ENCODE data around the gene PCDHGA12.
A peak's percentile ranks its signal among the peaks of the same experiment; 100 is the strongest.
"Not testable (repeated sequence)": the region's sequence is repeated elsewhere in the genome, so short reads cannot be mapped to it uniquely, and the experiment has no call there.

The PCDHGA12 gene

DNA sequence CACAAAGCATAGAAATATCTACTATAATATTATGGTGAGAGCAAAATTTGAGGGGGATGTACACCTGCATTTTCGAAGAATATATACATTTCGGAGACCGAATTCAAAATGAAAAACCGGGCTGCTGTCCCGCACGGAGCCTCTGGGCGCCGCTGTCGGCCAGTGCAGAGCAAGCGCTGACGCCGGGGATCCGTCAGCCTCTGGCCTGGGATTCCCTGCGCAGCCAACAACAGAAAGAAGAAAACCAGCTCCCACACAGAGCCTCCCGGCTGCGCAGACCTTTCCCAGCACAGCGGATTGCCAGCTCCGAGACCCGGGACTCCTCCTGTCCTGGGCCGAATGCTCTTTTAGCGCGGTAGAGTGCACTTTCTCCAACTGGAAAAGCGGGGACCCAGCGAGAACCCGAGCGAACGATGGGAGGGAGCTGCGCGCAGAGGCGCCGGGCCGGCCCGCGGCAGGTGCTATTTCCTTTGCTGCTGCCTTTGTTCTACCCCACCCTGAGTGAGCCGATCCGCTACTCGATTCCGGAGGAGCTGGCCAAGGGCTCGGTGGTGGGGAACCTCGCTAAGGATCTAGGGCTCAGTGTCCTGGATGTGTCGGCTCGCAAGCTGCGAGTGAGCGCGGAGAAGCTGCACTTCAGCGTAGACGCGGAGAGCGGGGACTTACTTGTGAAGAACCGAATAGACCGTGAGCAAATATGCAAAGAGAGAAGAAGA is 22.4 kb upstream of the PCDHGA12 start, which contains the start of gene PCDHGB6:
Gene PCDHGB6 (plus strand): TSS at position 232 of the 716 bp plus-strand sequence. CDS start 182 bp downstream, at position 414.
- peak in 1 of 2 experiments; percentile 33 for DNase-seq (ENCODE audit: low read depth in 2 of 2)

DNA sequence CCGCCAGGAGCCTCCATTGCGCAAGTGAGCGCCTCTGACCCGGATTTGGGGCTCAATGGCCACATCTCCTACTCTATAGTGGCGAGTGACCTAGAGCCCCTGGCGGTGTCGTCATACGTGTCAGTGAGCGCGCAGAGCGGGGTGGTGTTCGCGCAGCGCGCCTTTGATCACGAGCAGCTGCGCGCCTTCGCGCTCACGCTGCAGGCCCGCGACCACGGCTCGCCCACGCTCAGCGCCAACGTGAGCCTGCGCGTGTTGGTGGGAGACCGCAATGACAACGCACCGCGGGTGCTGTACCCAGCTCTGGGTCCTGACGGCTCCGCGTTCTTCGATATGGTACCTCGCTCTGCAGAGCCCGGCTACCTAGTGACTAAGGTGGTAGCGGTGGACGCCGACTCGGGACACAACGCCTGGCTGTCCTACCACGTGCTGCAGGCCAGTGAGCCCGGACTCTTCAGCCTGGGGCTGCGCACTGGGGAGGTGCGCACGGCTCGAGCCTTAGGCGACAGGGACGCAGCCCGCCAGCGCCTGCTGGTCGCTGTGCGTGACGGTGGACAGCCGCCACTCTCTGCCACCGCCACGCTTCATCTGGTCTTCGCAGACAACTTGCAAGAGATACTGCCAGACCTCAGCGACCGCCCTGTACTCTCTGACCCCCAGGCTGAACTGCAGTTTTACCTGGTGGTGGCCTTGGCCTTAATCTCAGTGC is 20.6 kb upstream of the PCDHGA12 start:
- no peak for DNase-seq (ENCODE audit: low read depth in 2 of 2)

DNA sequence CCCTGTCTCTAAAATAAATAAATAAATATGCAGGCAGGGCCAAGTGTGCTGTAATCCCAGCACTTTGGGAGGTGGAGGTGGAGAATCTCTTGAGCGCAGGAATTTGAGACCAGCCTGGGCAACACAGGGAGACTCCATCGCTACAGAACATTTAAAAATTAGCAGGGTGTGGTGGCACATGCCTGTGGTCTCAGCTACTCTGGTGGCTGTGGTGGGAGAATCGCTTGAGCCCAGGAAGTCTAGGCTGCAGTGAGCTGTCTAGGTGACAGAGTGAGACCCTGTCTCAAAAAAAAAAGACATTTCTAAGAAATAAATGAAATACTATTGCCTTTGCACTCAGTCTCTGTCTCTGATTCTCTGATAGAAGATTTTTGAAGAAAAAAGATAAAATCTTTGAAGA is 18.7 kb upstream of the PCDHGA12 start:
- DNase-seq (ENCODE audit: low read depth in 2 of 2) = no peak

DNA sequence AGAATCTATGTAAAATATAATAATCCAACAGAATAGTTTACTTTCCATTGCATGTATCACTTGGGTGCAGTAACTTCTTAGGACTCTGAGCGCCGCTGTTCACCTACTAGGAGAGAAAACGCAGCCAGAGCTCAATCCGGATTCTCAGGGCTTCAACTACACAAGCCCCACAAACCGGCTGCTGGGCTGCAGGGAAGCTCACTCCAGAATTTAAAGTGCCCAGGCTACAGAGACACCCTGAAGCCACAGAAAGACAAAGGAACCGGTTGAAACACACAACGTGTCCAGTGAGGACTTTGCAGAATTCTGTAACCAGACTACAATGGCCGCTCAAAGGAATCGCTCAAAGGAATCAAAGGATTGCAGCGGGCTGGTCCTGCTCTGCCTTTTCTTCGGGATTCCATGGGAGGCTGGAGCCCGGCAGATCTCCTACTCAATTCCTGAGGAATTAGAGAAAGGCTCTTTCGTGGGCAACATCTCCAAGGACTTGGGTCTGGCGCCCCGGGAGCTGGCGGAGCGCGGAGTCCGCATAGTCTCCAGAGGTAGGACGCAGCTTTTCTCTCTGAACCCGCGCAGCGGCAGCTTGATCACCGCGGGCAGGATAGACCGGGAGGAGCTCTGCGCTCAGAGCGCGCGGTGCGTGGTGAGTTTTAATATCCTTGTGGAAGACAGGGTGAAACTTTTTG is 17.3 kb upstream of the PCDHGA12 start, which contains the start of gene PCDHGA10:
Gene PCDHGA10 (plus strand): TSS at position 134 of the 686 bp plus-strand sequence. CDS start 189 bp downstream, at position 323.
- DNase-seq (ENCODE audit: low read depth in 2 of 2) = peak in 1 of 2 experiments; percentile 50

DNA sequence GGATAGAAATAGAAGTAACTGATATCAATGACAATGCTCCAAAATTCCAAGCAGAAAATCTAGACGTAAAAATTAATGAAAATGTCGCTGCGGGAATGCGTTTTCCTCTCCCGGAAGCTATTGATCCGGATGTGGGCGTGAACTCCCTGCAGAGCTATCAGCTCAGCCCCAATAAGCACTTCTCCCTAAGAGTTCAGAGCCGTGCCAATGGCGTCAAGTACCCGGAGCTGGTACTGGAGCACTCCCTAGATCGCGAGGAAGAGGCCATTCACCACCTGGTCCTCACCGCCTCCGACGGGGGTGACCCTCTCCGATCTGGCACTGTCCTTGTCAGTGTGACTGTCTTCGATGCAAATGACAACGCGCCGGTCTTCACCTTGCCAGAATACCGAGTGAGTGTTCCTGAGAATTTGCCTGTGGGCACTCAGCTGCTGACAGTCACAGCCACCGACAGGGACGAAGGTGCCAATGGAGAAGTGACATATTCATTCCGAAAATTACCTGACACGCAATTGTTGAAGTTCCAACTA is 16.7 kb upstream of the PCDHGA12 start:
- no peak for DNase-seq (ENCODE audit: low read depth in 2 of 2)

DNA sequence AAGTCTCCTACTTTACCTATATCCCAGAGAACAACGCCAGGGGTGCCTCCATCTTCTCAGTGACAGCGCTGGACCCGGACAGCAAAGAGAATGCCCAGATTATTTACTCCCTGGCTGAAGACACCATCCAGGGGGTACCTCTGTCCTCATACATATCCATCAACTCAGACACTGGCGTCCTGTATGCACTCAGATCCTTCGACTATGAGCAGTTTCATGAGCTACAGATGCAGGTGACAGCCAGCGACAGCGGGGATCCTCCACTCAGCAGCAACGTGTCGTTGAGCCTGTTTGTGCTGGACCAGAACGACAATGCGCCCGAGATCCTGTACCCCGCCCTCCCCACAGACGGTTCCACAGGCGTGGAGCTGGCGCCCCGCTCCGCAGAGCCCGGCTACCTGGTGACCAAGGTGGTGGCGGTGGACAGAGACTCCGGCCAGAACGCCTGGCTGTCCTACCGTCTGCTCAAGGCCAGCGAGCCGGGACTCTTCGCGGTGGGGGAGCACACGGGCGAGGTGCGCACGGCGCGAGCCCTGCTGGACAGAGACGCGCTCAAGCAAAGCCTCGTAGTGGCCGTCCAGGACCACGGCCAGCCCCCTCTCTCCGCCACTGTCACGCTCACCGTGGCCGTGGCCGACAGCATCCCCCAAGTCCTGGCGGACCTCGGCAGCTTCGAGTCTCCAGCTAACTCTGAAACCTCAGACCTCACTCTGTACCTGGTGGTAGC is 15.6 kb upstream of the PCDHGA12 start:
- not testable (repeated sequence) for DNase-seq (ENCODE audit: low read depth in 2 of 2)

DNA sequence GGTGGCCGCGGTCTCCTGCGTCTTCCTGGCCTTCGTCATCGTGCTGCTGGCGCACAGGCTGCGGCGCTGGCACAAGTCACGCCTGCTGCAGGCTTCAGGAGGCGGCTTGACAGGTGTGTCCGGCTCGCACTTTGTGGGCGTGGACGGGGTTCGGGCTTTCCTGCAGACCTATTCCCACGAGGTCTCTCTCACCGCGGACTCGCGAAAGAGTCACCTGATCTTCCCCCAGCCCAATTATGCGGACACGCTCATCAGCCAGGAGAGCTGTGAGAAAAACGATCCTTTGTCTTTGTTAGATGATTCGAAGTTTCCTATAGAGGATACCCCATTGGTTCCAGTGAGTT is 15.1 kb upstream of the PCDHGA12 start:
- DNase-seq (ENCODE audit: low read depth in 2 of 2) = not testable (repeated sequence)

DNA sequence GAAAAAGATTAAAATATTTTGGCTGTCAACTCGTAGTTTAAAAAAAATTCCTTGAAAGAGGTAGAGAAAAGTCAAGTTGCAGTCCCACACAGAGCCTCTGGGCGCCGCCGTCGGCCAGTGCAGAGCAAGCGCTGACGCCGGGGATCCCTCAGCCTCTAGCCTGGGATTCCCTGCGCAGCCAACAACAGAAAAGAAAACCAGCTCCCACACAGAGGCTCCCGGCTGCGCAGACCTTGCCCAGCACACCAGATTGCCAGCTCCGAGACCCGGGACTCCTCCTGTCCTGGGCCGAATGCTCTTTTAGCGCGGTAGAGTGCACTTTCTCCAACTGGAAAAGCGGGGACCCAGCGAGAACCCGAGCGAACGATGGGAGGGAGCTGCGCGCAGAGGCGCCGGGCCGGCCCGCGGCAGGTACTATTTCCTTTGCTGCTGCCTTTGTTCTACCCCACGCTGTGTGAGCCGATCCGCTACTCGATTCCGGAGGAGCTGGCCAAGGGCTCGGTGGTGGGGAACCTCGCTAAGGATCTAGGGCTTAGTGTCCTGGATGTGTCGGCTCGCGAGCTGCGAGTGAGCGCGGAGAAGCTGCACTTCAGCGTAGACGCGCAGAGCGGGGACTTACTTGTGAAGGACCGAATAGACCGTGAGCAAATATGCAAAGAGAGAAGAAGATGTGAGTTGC is 12.7 kb upstream of the PCDHGA12 start, which contains the start of gene PCDHGB7:
Gene PCDHGB7 (plus strand): TSS at position 184 of the 679 bp plus-strand sequence. CDS start 183 bp downstream, at position 367.
- peak in 1 of 2 experiments; percentile 54 for DNase-seq (ENCODE audit: low read depth in 2 of 2)

DNA sequence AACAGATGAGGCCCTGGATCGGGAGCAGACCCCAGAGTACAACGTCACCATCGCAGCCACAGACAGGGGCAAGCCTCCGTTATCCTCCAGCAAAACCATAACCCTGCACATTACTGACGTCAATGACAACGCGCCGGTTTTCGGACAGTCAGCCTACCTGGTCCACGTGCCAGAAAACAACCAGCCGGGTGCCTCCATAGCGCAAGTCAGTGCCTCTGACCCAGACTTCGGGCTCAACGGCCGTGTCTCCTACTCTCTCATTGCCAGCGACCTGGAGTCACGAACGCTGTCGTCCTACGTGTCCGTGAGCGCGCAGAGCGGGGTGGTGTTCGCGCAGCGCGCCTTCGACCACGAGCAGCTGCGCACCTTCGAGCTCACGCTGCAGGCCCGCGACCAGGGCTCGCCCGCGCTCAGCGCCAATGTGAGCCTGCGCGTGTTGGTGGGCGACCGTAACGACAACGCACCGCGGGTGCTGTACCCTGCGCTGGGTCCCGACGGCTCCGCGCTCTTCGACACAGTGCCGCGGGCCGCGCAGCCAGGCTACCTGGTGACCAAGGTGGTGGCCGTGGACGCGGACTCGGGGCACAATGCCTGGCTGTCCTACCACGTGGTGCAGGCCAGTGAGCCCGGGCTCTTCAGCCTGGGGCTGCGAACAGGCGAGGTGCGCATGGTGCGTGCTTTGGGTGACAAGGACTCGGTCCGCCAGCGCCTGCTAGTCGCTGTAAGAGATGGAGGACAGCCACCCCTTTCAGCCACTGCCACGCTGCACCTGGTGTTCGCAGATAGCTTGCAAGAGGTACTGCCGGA is 11.0 kb upstream of the PCDHGA12 start:
- DNase-seq (ENCODE audit: low read depth in 2 of 2) = no peak

DNA sequence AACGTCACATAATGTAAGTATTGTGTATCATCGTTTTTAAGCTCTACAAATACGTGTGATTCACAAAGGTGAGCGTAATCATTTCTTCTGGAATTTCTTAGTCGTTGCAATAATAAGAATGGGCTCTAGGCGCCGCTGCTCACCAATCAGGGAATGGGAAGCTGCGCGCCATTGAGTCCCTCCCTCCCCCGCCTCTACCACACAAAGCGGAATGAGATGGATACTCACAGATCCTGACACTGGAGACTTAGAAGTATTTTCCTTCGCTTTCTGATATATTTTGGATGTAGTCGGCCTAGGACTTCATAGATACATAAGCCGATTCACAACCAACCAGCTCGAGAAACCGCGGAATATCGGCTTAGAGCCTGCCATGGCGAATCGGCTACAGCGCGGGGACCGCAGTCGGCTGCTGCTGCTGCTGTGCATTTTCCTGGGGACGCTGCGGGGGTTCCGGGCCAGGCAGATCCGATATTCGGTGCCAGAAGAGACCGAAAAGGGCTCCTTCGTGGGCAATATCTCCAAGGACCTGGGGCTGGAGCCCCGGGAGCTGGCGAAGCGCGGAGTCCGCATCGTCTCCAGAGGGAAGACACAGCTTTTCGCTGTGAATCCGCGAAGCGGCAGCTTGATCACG is 9.3 kb upstream of the PCDHGA12 start, which contains the start of gene PCDHGA11:
Gene PCDHGA11 (plus strand): TSS at position 197 of the 634 bp plus-strand sequence. CDS start 177 bp downstream, at position 374.
- DNase-seq (ENCODE audit: low read depth in 2 of 2) = peak in 1 of 2 experiments; percentile 50

DNA sequence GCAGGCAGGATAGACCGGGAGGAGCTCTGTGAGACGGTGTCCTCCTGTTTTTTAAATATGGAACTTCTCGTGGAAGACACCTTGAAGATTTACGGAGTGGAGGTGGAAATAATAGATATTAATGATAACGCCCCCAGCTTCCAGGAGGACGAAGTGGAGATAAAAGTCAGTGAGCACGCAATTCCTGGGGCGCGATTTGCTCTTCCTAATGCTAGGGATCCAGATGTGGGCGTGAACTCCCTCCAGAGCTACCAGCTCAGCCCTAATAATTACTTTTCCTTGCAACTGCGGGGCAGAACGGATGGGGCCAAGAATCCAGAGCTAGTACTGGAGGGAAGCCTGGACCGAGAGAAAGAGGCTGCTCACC is 8.8 kb upstream of the PCDHGA12 start:
- no peak for DNase-seq (ENCODE audit: low read depth in 2 of 2)

DNA sequence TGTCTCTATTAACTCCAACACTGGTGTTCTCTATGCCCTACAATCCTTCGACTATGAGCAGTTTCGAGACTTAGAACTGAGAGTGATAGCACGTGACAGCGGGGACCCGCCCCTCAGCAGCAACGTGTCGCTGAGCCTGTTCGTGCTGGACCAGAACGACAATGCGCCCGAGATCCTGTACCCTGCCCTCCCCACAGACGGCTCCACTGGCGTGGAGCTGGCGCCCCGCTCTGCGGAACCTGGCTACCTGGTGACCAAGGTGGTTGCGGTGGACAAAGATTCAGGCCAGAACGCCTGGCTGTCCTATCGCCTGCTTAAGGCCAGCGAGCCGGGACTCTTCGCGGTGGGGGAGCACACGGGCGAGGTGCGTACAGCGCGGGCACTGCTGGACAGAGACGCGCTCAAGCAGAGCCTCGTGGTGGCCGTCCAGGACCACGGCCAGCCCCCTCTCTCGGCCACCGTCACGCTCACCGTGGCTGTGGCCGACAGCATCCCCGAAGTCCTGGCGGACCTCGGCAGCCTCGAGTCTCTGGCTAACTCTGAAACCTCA is 7.5 kb upstream of the PCDHGA12 start:
- no peak for DNase-seq (ENCODE audit: low read depth in 2 of 2)

DNA sequence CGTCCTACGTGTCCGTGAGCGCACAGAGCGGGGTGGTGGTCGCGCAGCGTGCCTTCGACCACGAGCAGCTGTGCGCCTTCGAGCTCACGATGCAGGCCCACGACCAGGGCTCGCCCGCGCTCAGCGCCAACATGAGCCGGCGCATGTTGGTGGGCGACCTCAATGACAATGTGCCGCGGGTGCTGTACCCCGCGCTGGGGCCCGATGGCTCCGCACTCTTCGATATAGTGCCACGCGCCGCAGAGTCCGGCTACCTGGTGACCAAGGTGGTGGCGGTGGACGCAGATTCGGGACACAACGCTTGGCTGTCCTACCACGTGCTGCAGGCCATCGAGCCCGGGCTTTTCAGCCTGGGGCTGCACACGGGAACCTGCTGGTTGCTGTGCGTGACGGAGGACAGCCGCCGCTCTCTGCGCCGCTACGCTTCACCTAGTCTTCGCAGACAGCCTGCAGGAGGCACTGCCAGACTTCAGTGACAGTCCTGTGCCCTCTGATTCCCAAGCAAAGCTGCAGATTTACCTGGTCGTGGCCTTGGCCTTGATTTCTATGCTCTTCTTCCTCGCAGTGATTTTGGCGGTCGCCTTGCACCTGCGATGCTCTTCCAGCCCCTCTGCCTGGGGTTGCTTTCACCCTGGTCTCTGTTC is 2.4 kb upstream of the PCDHGA12 start:
- DNase-seq (ENCODE audit: low read depth in 2 of 2) = no peak

DNA sequence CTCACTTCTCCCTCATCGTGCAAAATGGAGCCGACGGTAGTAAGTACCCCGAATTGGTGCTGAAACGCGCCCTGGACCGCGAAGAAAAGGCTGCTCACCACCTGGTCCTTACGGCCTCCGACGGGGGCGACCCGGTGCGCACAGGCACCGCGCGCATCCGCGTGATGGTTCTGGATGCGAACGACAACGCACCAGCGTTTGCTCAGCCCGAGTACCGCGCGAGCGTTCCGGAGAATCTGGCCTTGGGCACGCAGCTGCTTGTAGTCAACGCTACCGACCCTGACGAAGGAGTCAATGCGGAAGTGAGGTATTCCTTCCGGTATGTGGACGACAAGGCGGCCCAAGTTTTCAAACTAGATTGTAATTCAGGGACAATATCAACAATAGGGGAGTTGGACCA is 979 bp downstream of the PCDHGA12 start:
- DNase-seq (ENCODE audit: low read depth in 2 of 2) = no peak

DNA sequence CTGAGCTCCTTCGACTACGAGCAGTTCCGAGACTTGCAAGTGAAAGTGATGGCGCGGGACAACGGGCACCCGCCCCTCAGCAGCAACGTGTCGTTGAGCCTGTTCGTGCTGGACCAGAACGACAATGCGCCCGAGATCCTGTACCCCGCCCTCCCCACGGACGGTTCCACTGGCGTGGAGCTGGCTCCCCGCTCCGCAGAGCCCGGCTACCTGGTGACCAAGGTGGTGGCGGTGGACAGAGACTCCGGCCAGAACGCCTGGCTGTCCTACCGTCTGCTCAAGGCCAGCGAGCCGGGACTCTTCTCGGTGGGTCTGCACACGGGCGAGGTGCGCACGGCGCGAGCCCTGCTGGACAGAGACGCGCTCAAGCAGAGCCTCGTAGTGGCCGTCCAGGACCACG is 2.0 kb downstream of the PCDHGA12 start:
- DNase-seq (ENCODE audit: low read depth in 2 of 2) = not testable (repeated sequence)

DNA sequence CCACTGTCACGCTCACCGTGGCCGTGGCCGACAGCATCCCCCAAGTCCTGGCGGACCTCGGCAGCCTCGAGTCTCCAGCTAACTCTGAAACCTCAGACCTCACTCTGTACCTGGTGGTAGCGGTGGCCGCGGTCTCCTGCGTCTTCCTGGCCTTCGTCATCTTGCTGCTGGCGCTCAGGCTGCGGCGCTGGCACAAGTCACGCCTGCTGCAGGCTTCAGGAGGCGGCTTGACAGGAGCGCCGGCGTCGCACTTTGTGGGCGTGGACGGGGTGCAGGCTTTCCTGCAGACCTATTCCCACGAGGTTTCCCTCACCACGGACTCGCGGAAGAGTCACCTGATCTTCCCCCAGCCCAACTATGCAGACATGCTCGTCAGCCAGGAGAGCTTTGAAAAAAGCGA is 2.4 kb downstream of the PCDHGA12 start:
- not testable (repeated sequence) for DNase-seq (ENCODE audit: low read depth in 2 of 2)

DNA sequence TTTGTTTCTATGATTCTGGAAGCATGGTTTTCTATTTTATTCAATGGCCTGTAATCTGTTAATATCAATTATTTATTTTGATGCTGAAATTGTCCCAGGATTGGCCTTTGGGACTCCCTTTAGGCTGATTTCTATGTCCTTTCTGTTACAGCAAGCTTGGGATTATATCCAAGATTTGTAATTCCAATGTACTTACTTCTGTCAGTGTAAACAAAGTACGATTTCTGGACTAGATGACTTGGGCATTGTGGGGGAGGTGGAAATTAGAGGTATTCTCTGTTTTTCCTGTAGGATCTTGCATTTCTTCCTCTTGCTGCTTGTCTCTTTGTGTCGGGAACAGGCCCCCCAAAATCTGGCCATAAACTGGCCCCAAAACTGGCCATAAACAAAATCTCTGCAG is 3.7 kb downstream of the PCDHGA12 start:
- DNase-seq (ENCODE audit: low read depth in 2 of 2) = no peak

DNA sequence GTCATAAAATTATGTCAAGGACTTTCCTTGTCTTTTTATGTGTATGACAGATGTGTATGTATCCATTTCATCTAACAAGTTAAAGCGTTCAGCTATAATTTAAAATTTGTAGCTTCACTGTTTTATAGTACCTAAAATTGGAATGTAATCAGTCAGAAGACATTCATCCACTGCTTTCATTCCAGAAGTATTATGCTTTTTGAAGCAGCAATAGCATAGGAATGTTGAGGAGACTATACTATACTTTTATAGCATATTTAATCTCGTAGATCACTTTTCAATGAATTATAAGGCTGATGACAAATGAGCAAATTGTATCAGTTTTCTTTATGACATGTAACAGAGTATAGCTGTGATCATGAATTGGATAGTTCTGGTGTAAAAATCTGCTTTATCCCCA is 6.9 kb downstream of the PCDHGA12 start:
- DNase-seq (ENCODE audit: low read depth in 2 of 2) = no peak

Data from stimulated activated CD4-positive, alpha-beta T cell treated with anti-CD3 and anti-CD28 coated beads, Interleukin-12 subunit alpha, Interleukin-12 subunit beta, amount 100 ng/mL, for 24 hours (primary cell).